Thoracic aorta (tissue), 2 donors: Measurements from ENCODE around the gene LRRFIP1. TPM values are rescaled to one million over a fixed set of nuclear protein-coding genes. Genes with fewer than 3 reads are reported as not detected.

Experiments
- ATAC-seq: fragments of 150-250 bp; one replicate; pipeline ENCODE4 v1.8.0; 2017; ENCODE audit warnings: low read depth; ENCODE audit not compliant: insufficient number of reproducible peaks, low FRiP score
- DNase-seq: peaks from one replicate; pipeline ENCODE4 v3.0.0-alpha.2; 2020; ENCODE audit warnings: low spot score
- H3K27ac ChIP-seq, 2 donors: fragments of 200-600 bp; sonication (generic); 1 replicate in 1 of 2; 2 replicates in 1 of 2; pipeline ENCODE4 v1.5.1; 2016; ENCODE audit warnings: mild to moderate bottlenecking in 2 of 2, moderate library complexity in 2 of 2
- H3K27me3 ChIP-seq: fragments of 200-600 bp; sonication (generic); replicated peaks from 2 replicates; pipeline ENCODE4 v1.6.0; 2016; ENCODE audit warnings: mild to moderate bottlenecking; ENCODE audit not compliant: insufficient read depth
- H3K36me3 ChIP-seq: fragments of 200-600 bp; sonication (generic); one replicate; pipeline ENCODE4 v1.5.1; 2016
- H3K4me1 ChIP-seq, 2 donors: fragments of 200-600 bp; sonication (generic); 1 replicate in 1 of 2; 2 replicates in 1 of 2; pipeline versions ENCODE4 v1.5.1 to v1.6.0; 2016; ENCODE audit warnings: low read depth in 2 of 2, mild to moderate bottlenecking in 1 of 2; ENCODE audit not compliant: control insufficient read depth in 1 of 2
- H3K4me3 ChIP-seq: fragments of 200-600 bp; sonication (generic); 2 replicates; pipeline ENCODE4 v1.5.1; 2016; ENCODE audit warnings: mild to moderate bottlenecking
- H3K9me3 ChIP-seq: fragments of 200-600 bp; sonication (generic); 2 replicates; pipeline ENCODE4 v1.5.1; 2016
- total RNA-seq, 2 donors: library from RNA; depleted of rRNA; stranded (reverse); fragments of >200 nt; gene quantifications; one replicate each; pipeline versions ENCODE4 v1.1.0 to v1.2.3, GENCODE V29; 2016
- TF ChIP-seq, protein P1 (sequence below): fragments of 200-600 bp; sonication (generic); IDR thresholded peaks from one replicate; pipeline ENCODE4 v1.5.1; 2019; ENCODE audit warnings: antibody characterized with exemption

The LRRFIP1 gene
- total RNA-seq, 2 donors from 2014 or later, result 196 to 244 TPM

- TF ChIP-seq, protein P1, sequence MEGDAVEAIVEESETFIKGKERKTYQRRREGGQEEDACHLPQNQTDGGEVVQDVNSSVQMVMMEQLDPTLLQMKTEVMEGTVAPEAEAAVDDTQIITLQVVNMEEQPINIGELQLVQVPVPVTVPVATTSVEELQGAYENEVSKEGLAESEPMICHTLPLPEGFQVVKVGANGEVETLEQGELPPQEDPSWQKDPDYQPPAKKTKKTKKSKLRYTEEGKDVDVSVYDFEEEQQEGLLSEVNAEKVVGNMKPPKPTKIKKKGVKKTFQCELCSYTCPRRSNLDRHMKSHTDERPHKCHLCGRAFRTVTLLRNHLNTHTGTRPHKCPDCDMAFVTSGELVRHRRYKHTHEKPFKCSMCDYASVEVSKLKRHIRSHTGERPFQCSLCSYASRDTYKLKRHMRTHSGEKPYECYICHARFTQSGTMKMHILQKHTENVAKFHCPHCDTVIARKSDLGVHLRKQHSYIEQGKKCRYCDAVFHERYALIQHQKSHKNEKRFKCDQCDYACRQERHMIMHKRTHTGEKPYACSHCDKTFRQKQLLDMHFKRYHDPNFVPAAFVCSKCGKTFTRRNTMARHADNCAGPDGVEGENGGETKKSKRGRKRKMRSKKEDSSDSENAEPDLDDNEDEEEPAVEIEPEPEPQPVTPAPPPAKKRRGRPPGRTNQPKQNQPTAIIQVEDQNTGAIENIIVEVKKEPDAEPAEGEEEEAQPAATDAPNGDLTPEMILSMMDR, result no peak
- Histone ChIP-seq H3K9me3 (no peaks in the 10 kb centered on the region), H3K36me3 (no peaks in the 10 kb centered on the region), H3K4me3 (no peak overlapping the region), H3K4me1 (peaks cover 42 to 55% of the 10 kb centered on the region in 2 donors), H3K27ac (peak overlapping the region; percentile 89 to 95), H3K27me3 (no peaks in the 10 kb centered on the region)
- no peak for DNase-seq
- ATAC-seq, result no peak
These were observed 13.2 kb upstream of the LRRFIP1 start for GRCh38 chr2:237614151-237614720.

GRCh38 chr2:237615631-237616249 lies 11.6 kb upstream of the LRRFIP1 start:
- TF ChIP-seq, protein P1, result no peak
- H3K27ac ChIP-seq, result peak overlapping the region; percentile 89 to 95
- DNase-seq, result no peak
- no peak overlapping the region for H3K4me3 ChIP-seq
- H3K4me1 ChIP-seq, result peaks cover 42 to 56% of the 10 kb centered on the region in 2 donors
- no peaks in the 10 kb centered on the region for H3K27me3 ChIP-seq
- H3K9me3 ChIP-seq, result no peaks in the 10 kb centered on the region
- H3K36me3 ChIP-seq, result no peaks in the 10 kb centered on the region
- no peak for ATAC-seq

DNA sequence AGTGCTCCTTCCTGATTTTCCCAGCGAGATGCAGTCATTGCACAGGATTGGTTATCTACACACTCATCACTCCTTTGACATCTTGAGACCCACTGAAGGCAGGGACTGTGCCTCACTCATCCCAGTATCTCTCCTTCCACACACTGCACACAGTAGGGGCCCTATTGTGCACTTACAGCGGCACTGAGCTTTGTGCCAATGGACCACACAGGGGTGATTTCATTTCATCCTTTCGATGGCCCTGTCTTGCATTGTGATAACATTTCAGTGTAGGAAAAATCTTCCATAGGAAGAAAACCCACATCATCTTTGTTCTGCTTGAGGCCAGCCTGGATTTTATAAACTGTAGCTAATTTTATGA lies 11.0 kb upstream of the LRRFIP1 start:
- Histone ChIP-seq H3K36me3 (no peaks in the 10 kb centered on the region), H3K9me3 (no peaks in the 10 kb centered on the region), H3K27ac (peak overlapping the region; percentile 89 to 95), H3K4me1 (peaks cover 42 to 56% of the 10 kb centered on the region in 2 donors), H3K4me3 (peak overlapping the region; percentile 5), H3K27me3 (no peaks in the 10 kb centered on the region)
- DNase-seq, result no peak
- TF ChIP-seq, protein P1, result no peak
- ATAC-seq, result no peak

DNA sequence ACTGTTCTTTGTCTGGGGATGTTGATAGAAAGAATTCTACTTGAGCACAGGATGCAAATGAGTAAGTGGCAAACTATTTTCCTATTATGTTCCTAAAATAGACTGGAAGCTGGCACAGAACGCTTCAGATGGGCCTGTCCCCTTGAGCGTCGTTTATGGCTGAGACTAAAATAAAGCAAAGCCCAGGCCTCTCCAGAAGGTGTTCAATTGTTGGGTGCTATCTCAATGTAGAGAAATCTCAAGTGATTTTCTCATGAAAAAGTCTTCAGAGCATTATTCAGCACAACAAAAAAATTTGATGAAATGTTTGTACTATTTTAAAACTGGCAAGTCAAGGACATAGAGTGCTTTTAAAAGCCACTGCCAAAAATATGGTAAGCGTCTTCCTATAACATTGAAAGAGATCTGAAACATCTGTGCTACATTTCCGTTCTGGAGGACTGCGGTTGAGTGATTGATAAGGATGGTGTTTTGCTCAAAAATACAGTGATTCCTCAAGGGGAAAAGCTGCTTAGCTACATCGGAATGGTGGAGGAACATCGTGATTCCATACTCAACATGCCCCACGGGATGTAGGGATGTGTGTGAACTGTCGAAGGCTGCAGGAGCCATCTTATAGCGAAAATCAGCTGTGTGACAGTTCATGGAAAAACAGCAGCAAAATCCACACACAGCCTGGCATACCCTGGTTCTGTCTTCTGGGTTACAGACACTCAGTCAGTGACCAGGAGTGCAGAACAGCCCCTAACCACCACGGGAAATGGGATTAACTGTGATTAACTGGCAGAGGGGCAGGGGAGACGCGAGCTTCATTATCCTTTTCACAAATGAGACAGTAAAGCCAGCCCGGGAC lies 10.4 kb upstream of the LRRFIP1 start:
- ATAC-seq, result peak; percentile 90
- Histone ChIP-seq H3K27me3 (no peaks in the 10 kb centered on the region), H3K36me3 (no peaks in the 10 kb centered on the region), H3K27ac (peak overlapping the region; percentile 89 to 95), H3K4me1 (peaks cover 42 to 56% of the 10 kb centered on the region in 2 donors), H3K4me3 (no peak overlapping the region), H3K9me3 (no peaks in the 10 kb centered on the region)
- DNase-seq, result no peak
- TF ChIP-seq, protein P1, result no peak

- TF ChIP-seq, protein P1, result no peak
- Histone ChIP-seq H3K4me3 (no peak overlapping the region), H3K4me1 (peaks cover 42 to 56% of the 10 kb centered on the region in 2 donors), H3K27ac (peak overlapping the region; percentile 89 to 95), H3K27me3 (no peaks in the 10 kb centered on the region), H3K36me3 (no peaks in the 10 kb centered on the region), H3K9me3 (no peaks in the 10 kb centered on the region)
- DNase-seq (no peak), ATAC-seq (no peak)
These were observed 9.8 kb upstream of the LRRFIP1 start for GRCh38 chr2:237617587-237617982.
